ENCODE results near the gene PTGR1. TPM values are rescaled to one million over a fixed set of nuclear protein-coding genes. Genes with fewer than 3 reads are reported as not detected.
"Not testable (repeated sequence)": the region's sequence is repeated elsewhere in the genome, so short reads cannot be mapped to it uniquely, and the experiment has no call there.

The PTGR1 gene
- polyA plus RNA-seq (ENCODE audit: insufficient read length): 39.5 TPM

- peak; percentile 45 for DNase-seq (ENCODE audit: low read depth)
Measured at GRCh38 chr9:111599092-111599954, at the start of gene PTGR1. Gene PTGR1 (minus strand): TSS chr9:111599647. CDS start chr9:111597422, 2,225 bp downstream.

- no peak for DNase-seq (ENCODE audit: low read depth)
Measured at GRCh38 chr9:111649016-111649415, 49.6 kb upstream of the PTGR1 start.

- no peak for DNase-seq (ENCODE audit: low read depth)
Measured at GRCh38 chr9:111648066-111648465, 48.6 kb upstream of the PTGR1 start.

GRCh38 chr9:111646417-111646816 lies 47.0 kb upstream of the PTGR1 start:
- DNase-seq (ENCODE audit: low read depth): no peak

GRCh38 chr9:111645806-111646205 lies 46.4 kb upstream of the PTGR1 start:
- DNase-seq (ENCODE audit: low read depth): no peak

- DNase-seq (ENCODE audit: low read depth): no peak
Measured at GRCh38 chr9:111644195-111644772, 44.8 kb upstream of the PTGR1 start.

GRCh38 chr9:111637421-111637950 lies 38.0 kb upstream of the PTGR1 start:
- no peak for DNase-seq (ENCODE audit: low read depth)

- DNase-seq (ENCODE audit: low read depth): no peak
Measured at GRCh38 chr9:111634860-111635259, 35.4 kb upstream of the PTGR1 start.

GRCh38 chr9:111633389-111633736 lies 33.9 kb upstream of the PTGR1 start:
- DNase-seq (ENCODE audit: low read depth): no peak

- no peak for DNase-seq (ENCODE audit: low read depth)
Measured at GRCh38 chr9:111632695-111633388, 33.4 kb upstream of the PTGR1 start.

GRCh38 chr9:111632060-111632459 lies 32.6 kb upstream of the PTGR1 start:
- no peak for DNase-seq (ENCODE audit: low read depth)

GRCh38 chr9:111631214-111631971 lies 31.9 kb upstream of the PTGR1 start, which contains the start of gene DNAJC25:
Gene DNAJC25 (plus strand): TSS chr9:111631334. CDS start chr9:111631408, 74 bp downstream.
- DNase-seq (ENCODE audit: low read depth): peak; percentile 96

GRCh38 chr9:111630964-111631213 lies 31.4 kb upstream of the PTGR1 start:
- no peak for DNase-seq (ENCODE audit: low read depth)

- no peak for DNase-seq (ENCODE audit: low read depth)
Measured at GRCh38 chr9:111630182-111630963, 30.9 kb upstream of the PTGR1 start.

GRCh38 chr9:111628411-111628810 lies 29.0 kb upstream of the PTGR1 start:
- no peak for DNase-seq (ENCODE audit: low read depth)

- DNase-seq (ENCODE audit: low read depth): no peak
Measured at GRCh38 chr9:111627260-111627963, 28.0 kb upstream of the PTGR1 start.

GRCh38 chr9:111622626-111623025 lies 23.2 kb upstream of the PTGR1 start:
- no peak for DNase-seq (ENCODE audit: low read depth)

- no peak for DNase-seq (ENCODE audit: low read depth)
Measured at GRCh38 chr9:111621895-111622480, 22.5 kb upstream of the PTGR1 start.

GRCh38 chr9:111617349-111617748 lies 17.9 kb upstream of the PTGR1 start:
- DNase-seq (ENCODE audit: low read depth): not testable (repeated sequence)

GRCh38 chr9:111615928-111616327 lies 16.5 kb upstream of the PTGR1 start:
- DNase-seq (ENCODE audit: low read depth): no peak
